HG02970 (cell line): ENCODE data around the gene ENTREP3.
A peak's percentile ranks its signal among the peaks of the same experiment; 100 is the strongest.
"Not testable (repeated sequence)": the region's sequence is repeated elsewhere in the genome, so short reads cannot be mapped to it uniquely, and the experiment has no call there.

Experiments used
- ATAC-seq: cut with Tn5 transposase; IDR thresholded peaks from one replicate; pipeline ENCODE4 v1.9.1; 2021; ENCODE audit warnings: mild to moderate bottlenecking, moderate library complexity, moderate number of reproducible peaks; ENCODE audit not compliant: unreplicated experiment, low FRiP score

ENTREP3 gene

GRCh38 chr1:155255243-155256007, at the start of gene ENTREP3:
TSS of gene ENTREP3 (minus strand) at chr1:155255483. CDS start at chr1:155254877, 606 bp downstream.
- peak; percentile 46 for ATAC-seq

- no peak for ATAC-seq
Measured at GRCh38 chr1:155304558-155305063, 49.3 kb upstream of the ENTREP3 start.

- ATAC-seq = no peak
Measured at GRCh38 chr1:155301342-155301841, 46.1 kb upstream of the ENTREP3 start, which contains the start of gene PKLR. TSS of gene PKLR (minus strand) at chr1:155301438. CDS start at chr1:155301395, 43 bp downstream.

GRCh38 chr1:155300553-155301329, 45.5 kb upstream of the ENTREP3 start:
- ATAC-seq = no peak

GRCh38 chr1:155300024-155300423, 44.7 kb upstream of the ENTREP3 start:
- ATAC-seq = no peak

- ATAC-seq = no peak
Measured at GRCh38 chr1:155297384-155297783, 42.1 kb upstream of the ENTREP3 start.

- no peak for ATAC-seq
Measured at GRCh38 chr1:155296661-155297060, 41.4 kb upstream of the ENTREP3 start.

GRCh38 chr1:155295942-155296267, 40.6 kb upstream of the ENTREP3 start:
- no peak for ATAC-seq

GRCh38 chr1:155295183-155295941, 40.1 kb upstream of the ENTREP3 start:
- no peak for ATAC-seq

- no peak for ATAC-seq
Measured at GRCh38 chr1:155294520-155295182, 39.4 kb upstream of the ENTREP3 start.

- ATAC-seq = no peak
Measured at GRCh38 chr1:155293086-155293749, 37.9 kb upstream of the ENTREP3 start.

GRCh38 chr1:155291006-155291405, 35.7 kb upstream of the ENTREP3 start:
- not testable (repeated sequence) for ATAC-seq

- ATAC-seq = no peak
Measured at GRCh38 chr1:155287987-155288543, 32.8 kb upstream of the ENTREP3 start.

GRCh38 chr1:155286544-155286943, 31.3 kb upstream of the ENTREP3 start:
- ATAC-seq = no peak

- no peak for ATAC-seq
Measured at GRCh38 chr1:155285631-155286044, 30.4 kb upstream of the ENTREP3 start.

GRCh38 chr1:155285063-155285462, 29.8 kb upstream of the ENTREP3 start:
- ATAC-seq = no peak

- ATAC-seq = no peak
Measured at GRCh38 chr1:155284476-155284875, 29.2 kb upstream of the ENTREP3 start.

- no peak for ATAC-seq
Measured at GRCh38 chr1:155282488-155283091, 27.3 kb upstream of the ENTREP3 start.

GRCh38 chr1:155279268-155279667, 24.0 kb upstream of the ENTREP3 start:
- ATAC-seq = no peak
